C1 segment of cervical spinal cord (tissue), 14 donors: ENCODE measurements around the gene E2F8.

ENCODE experiments used
- DNase-seq, 14 donors: peaks; one replicate each; lab custom pipeline; 2025; lab: John Stamatoyannopoulos, UW

The E2F8 gene

DNA sequence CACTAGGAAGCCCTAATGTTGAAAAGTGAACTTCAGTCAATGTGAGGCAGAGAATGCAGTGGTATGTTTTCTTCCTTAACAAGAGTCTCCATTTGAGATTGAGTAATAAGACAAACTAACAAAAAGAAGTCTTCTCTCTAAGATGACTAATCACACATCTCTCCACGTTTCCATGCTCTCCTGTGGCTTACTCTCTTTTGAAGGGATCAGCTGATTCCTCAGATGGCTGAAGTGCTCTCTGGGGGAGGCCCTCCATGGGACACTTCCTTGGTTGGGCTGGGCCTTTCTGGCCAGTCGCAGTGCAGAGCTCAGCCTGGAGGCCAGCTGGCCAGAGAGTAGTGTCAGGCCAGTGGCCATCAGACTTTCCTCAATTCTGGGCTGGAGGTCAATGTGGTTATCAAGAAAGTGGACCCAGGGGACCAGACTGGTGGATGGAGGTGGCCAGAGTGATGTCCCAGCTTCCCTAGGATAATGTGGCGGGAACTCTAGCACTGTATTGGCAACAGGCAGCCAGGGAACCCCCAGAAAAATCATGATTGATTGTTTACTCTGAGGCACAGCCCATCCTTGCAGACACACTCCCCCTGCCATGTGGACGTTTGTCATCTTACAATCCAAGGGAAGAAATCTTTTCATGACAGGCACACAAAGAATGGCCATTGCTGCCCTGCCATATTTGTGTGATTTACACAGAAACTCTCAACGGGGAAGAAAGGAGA, 53.5 kb downstream of the E2F8 start:
- DNase-seq, result peak in 2 of 14 donors; percentile 9 to 17

- DNase-seq, result no peak
Observed at GRCh38 chr11:19185516-19186052, 55.2 kb downstream of the E2F8 start.

GRCh38 chr11:19185036-19185435, 55.7 kb downstream of the E2F8 start:
- DNase-seq, result no peak

DNA sequence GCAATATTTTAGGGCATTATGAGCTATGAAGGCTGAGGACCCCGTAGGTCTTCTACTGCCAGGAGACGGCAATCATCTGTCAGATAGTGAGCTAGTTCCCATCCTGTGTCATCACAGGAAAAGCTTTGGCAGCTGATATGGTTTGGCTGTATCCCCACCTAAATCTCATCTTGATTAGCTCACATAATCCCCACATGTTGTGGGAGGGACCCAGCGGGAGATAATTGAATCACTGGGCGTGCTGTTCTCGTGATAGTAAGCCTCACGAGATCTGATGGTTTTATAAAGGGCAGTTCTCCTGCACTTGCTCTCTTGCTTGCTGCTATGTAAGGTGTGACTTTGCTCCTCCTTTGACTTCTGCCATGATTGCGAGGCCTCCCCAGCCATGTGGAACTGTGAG, 57.1 kb downstream of the E2F8 start:
- no peak for DNase-seq

DNA sequence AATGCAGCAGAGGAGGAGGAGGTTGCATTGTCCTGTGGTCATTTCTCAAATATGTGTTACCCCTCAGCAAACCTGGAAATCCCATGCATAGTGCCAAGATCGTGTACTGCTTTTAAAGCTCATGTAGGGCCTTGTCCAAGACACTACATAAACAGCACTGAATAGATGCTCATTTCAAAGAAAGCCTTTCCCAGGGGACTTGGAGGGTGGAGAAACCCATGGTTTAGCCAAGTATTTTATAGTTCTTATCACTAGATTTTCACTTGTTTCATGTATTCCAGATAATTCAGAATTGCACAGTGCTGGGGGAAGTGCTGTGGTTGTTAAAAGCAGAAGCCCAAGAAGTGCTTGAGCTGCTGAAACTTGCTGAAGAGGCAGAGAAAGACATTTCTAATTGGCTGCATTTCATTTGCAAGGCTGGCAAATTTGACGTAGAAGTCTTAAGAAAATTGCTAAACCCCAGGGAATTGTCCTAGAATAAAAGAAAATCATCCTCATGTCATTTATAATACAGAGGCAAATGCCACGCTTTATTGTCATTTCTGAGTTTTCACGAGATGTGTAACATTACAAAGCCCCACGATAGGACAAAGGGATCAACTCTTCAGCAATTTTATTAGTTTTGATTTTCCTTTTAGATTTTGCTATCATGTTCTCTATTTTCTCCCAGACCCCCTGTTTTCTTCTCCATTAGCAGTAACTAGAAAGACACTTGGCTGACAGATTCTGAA, 59.0 kb downstream of the E2F8 start:
- DNase-seq, result no peak

- no peak for DNase-seq
Observed at GRCh38 chr11:19176629-19177186, 64.0 kb downstream of the E2F8 start.
